HK-2 (cell line): ENCODE data around the gene WDR7.

ENCODE experiments used
- DNase-seq: peaks from one replicate; pipeline ENCODE4 v3.0.0-alpha.2; 2018; ENCODE audit not compliant: unreplicated experiment

WDR7 gene

DNA sequence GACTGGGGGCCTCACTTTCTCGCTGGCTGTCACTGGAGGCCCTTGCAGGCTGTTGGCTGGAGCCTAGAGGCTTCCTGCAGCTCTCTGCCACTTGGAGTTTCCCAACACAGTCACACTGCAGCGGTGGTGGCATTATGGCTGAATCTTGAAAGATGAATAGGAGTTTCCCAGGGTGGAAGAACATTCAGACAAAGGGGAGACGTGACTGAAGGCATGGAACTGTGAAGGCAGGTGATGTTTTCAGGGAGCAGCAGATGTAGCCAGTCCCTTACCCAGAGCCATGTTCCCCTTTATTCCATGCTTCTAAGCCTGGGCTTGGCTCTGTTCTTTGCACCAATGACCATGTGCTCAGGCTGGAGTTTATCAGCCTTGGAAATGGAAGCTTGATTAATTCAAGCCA is 389.0 kb downstream of the WDR7 start:
- no peak for DNase-seq

GRCh38 chr18:57043241-57043640 is 392.1 kb downstream of the WDR7 start:
- no peak for DNase-seq

- DNase-seq: no peak
These were observed 397.2 kb downstream of the WDR7 start for GRCh38 chr18:57048351-57048750.

DNA sequence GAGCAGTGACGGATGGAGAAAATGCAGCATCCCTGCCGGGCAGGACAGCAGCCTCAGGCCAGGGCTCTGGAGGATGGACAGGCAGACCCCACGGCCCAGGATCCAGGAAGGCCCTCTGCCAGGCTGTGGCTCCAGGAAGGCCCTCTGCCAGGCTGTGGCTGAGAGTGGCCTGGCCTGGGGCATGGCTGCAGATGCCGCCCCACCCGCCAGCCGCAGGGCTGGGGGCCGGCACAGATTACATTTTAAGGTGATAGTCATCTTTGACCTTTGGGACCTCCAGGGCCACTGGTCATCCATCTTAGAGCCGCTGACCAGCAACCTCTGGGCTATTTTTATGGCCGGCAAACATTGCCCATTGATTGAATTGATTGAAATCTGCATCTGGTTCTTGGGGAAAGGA is 397.7 kb downstream of the WDR7 start:
- DNase-seq: no peak

- DNase-seq: no peak
These were observed 399.3 kb downstream of the WDR7 start for GRCh38 chr18:57050310-57050949.

- no peak for DNase-seq
These were observed 400.0 kb downstream of the WDR7 start for GRCh38 chr18:57051021-57051656.

DNA sequence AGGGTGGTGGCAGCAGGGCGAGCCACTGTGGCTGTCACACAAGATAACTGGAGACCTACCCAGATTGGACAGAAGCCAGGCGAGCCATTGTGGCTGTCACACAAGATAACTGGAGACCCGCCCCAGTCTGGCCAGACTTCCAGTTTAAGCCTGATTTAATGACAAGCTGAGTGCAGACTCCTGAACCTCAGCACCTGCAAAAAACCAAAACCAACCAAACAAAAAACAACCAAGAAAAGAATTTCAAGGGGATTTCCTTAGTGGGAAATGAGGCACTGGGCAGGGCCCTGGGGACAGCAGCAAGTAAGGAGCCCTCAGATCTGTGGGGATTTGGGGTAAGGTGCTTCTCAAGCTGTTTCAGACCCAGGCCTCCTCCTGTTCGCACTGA is 400.5 kb downstream of the WDR7 start:
- no peak for DNase-seq

DNA sequence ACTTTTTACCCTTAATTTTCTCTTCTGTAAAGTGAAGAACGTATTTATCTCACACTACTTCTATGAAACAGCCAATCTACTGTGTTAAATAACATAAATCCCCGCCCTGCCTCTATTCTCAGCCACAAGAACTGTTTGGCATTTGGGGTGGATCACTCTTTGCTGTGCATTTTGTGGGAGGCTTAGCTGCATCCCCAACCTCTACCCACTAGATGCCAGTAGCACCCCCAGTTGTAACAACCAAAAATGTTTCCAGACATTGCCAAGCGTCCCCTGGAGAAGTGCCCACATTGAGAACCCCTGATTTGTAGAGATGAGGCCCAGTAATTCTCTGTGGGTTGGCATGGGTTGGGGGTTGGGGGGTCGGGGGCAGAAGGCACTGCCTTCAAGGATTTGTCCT is 401.0 kb downstream of the WDR7 start:
- DNase-seq: no peak

DNA sequence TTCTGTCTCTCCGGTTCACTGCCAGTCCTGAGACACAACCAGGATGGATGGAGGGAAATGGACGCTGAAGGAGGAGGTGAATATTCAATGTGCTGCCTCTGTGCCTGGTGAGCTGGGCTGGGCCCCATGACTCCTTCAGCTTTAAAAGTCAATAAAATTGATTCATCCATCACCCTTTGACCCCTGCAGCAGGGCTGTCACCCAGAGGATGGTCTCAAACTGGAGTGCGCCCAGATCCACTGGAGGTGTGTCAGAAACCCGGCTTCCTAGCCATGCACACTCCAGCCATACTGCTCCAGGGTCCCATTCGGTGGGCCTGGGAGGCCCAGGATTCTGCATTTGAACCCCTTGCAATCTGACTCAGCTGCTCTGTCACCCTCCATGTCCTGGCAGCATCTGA is 401.6 kb downstream of the WDR7 start:
- DNase-seq: no peak

DNA sequence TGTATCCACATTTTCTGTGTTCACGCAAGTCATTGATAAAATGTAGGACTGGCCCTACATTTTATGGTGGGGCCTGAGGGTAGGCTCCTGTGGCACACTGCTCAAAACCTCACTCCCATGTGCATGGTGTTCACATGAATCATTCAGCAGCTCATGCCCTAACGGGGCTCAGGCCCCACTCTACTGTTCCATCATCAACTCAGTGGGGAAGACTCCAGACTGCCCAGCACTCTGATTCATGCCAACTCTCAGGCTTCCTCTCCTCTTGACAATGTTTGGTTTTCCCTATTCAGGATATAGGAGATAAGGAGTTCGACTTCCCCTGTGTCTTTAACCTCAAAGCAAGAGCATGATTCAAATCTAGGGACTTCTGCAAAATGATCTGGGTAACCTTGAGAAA is 403.7 kb downstream of the WDR7 start:
- no peak for DNase-seq

DNA sequence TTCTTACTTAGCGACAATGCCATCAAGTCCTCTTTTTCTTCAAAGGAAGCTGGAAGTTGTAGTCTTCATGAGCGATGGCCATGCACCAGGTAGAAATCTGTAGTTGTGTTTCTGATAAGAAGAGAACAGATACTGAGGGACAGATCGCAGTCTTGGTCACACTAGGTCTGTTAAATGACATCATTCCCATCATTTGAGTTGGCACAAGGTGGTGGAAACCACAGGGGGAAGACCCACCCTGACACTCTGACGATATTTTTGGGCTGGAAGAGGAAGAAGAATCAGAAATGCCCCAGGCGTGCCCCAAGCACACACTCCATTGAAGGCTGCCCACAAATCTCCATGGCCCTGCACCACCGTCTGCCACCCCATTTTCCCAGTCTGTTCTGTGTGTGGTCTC is 406.7 kb downstream of the WDR7 start:
- no peak for DNase-seq

- DNase-seq: no peak
These were observed 407.6 kb downstream of the WDR7 start for GRCh38 chr18:57058734-57059133.

GRCh38 chr18:57059366-57059765 is 408.2 kb downstream of the WDR7 start:
- DNase-seq: no peak

DNA sequence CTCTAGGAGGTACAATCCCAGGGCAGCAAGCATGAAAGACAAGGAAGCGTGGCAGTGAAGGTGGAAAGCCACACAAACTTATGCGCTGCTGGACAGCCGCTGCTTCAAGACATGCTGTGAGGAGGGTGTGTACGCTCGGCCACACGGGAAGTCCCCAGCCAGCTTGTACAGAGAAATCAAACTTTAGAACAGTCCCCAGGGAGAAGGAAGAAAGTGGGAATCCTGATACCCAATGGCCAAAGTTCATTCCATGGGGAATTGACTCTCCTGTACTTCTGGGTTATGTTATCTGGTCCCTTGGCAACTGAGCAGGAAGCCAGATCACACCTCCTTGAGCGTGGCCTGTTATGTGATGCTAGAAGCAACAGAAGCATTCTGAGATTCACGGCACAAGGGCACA is 409.7 kb downstream of the WDR7 start:
- DNase-seq: no peak

DNA sequence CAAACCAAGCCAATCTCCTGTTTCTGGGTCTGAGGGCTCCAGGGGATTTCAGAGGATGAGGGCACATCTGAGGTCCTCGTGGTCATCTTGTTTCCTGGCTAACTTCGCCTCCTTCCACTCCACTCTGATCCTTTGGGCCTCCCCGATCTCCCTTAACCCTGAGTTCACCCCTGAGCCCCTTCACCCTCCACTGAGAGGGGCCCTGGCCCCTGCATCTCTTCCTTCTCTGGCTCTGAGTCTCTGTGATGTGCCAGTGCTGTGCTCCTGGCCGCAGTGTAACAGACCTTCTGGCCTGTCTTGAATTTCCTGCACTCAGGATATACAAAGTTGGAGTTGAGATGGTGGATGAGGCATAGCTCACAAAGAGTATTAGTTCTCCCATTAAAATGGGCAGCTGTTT is 411.0 kb downstream of the WDR7 start:
- no peak for DNase-seq

DNA sequence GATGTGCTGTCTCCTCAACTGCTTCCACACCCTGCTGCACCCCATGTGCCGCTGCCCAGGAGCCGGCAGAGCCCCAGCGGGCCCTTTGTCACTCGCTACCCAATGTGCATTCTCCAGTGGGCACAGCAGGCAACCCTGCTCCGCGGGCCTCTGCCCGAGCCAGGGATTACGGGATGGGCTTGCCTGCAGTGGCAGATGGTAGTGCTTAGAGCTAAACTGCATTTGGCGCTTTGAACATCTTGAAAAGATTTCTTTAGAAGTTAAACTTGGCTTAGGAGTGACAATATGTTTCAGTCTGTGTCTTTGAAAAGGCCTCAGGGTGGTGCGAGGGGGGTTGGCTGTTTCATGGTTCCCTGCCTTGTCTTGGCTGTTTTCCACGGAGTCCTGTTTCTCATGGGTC is 411.7 kb downstream of the WDR7 start:
- no peak for DNase-seq

DNA sequence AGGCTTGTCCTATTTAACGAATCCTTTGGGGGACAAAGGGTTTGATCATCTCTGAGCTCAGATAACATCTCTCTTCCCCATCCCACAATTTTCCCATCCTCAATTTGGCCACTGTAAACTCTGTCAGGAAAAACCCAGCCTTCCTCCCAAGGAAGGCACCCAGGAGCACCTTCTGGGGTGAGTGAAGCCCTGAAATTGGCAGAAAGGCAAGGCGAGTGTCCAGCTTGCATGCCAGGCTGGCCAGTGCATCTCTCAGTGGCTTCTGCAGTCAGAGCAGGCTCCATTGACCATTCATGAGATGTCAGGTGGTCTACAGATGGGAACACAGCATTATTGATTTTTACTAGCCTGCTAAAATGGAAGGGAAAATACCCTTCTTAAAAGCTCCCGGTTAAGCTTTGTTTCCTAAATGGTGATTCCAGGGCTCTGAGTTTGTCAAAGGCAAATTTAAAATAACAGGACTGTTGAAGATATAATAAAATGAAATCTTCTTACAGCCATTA is 412.5 kb downstream of the WDR7 start:
- no peak for DNase-seq

GRCh38 chr18:57073501-57074187 is 422.5 kb downstream of the WDR7 start:
- no peak for DNase-seq

GRCh38 chr18:57075716-57076400 is 424.7 kb downstream of the WDR7 start:
- DNase-seq: no peak

DNA sequence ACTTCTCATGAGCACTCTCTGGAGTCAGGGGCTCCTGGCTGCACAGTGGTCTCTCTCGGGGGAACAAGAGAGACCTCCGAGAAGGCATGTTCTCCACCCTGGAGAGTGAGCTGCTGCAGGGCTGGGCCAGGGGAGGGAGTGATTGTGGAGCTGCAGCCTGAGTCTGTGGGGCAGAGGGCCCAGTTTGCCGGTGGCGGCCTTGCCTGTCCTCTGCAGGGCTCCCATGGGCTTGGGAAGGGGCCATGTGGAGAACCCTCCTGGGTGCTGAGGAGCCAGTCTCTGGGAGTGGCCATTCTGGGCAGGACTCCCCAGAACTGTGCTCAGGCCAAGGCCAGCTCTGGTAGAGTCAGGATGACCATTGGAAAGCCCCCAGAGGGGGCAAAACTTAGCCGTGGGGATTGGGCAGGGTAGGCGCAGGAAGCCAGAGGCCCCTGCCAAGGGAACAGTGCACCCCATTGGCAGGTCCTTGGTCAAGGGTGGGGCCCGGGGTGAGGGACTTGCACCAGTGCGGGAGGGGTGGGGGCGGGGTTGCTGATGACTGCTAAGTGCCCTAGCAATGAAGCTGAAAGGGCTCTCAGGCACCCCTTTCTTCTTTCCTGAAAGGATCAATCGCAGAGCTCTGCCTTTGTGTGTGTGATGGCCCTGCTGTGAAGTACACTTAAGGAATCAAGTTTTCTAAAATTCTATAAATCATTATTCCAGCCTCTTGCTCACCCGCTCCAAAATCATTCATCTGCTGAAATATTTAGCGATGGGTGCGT is 426.0 kb downstream of the WDR7 start:
- DNase-seq: no peak

GRCh38 chr18:57077786-57078552 is 426.8 kb downstream of the WDR7 start:
- no peak for DNase-seq
